Camera-type eye (tissue), 1 donor: ENCODE results near the gene STRADB. TPM values are rescaled to one million over a fixed set of nuclear protein-coding genes. Genes with fewer than 3 reads are reported as not detected.

Source experiments
- total RNA-seq: library from RNA; depleted of rRNA; stranded (reverse); fragments of >200 nt; gene quantifications from one replicate; pipeline ENCODE4 v1.2.3, GENCODE V29; 2014

The STRADB gene, protein sequence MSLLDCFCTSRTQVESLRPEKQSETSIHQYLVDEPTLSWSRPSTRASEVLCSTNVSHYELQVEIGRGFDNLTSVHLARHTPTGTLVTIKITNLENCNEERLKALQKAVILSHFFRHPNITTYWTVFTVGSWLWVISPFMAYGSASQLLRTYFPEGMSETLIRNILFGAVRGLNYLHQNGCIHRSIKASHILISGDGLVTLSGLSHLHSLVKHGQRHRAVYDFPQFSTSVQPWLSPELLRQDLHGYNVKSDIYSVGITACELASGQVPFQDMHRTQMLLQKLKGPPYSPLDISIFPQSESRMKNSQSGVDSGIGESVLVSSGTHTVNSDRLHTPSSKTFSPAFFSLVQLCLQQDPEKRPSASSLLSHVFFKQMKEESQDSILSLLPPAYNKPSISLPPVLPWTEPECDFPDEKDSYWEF
- total RNA-seq = 95.5 TPM

GRCh38 chr2:201451292-201452057 lies at the start of gene STRADB, which contains the start of gene TRAK2:
TSS of gene STRADB (plus strand) at chr2:201451740. CDS start at chr2:201454841, 3,101 bp downstream.
TSS of gene TRAK2 (minus strand) at chr2:201451458. CDS start at chr2:201420507, 30,951 bp downstream.

Other genes with a start within 250 kb of the STRADB start
- gene CASP8, start 191.2 kb upstream of the STRADB start, total RNA-seq = 6.4 TPM
- gene FLACC1, start 94.4 kb upstream of the STRADB start, total RNA-seq = 2.9 TPM
- gene TRAK2, start 282 bp upstream of the STRADB start, total RNA-seq = 87.7 TPM
- 63.2 TPM for gene TMEM237, start 191.8 kb downstream of the STRADB start, total RNA-seq
- gene MPP4, start 246.9 kb downstream of the STRADB start, total RNA-seq = 156 TPM